H1 (cell line): Measurements from ENCODE around the gene PEX14. TPM values are rescaled to one million over a fixed set of nuclear protein-coding genes. Genes with fewer than 3 reads are reported as not detected.

ENCODE experiments used
- BCL11A ChIP-seq, 2 experiments: IDR thresholded peaks; one replicate each; pipeline ENCODE4 v1.6.1; 2011; ENCODE audit warnings: low read depth in 2 of 2, low read length in 2 of 2, mild to moderate bottlenecking in 2 of 2
- RFX5 ChIP-seq: IDR thresholded peaks from 2 replicates; pipeline ENCODE4 v1.6.1; 2011; ENCODE audit warnings: low read depth, low read length, improper control_type of control experiment, borderline replicate concordance
- polyA plus RNA-seq, 7 experiments: library from polyadenylated mRNA; depleted of rRNA in 3 of 7; stranded (reverse) in 5 of 7; unstranded in 2 of 7; fragments of >200 nt in 5 of 7; fragments of 200-250 nt in 2 of 7; gene quantifications; 1 replicate in 5 of 7; 2 replicates in 1 of 7; 4 replicates in 1 of 7; pipeline versions ENCODE4 v1.2.1 to v1.2.3, GENCODE V29; 2011 to 2013; ENCODE audit warnings: missing spikeins in 2 of 7, mixed read lengths in 2 of 7
- total RNA-seq: library from RNA; stranded (reverse); fragmentation: NEBNext Ultra II Directional; extraction: Animal tissue kit (Norgen Biotek cat#: 25700); gene quantifications from 2 replicates; pipeline ENCODE4 v1.2.1, GENCODE V29; 2021

The PEX14 gene
- total and polyA plus RNA-seq, 2 of the 8 experiments (the other 6 are each of a cell fraction or from before 2014, with no cell fraction given): 13.0 to 19.8 TPM

DNA sequence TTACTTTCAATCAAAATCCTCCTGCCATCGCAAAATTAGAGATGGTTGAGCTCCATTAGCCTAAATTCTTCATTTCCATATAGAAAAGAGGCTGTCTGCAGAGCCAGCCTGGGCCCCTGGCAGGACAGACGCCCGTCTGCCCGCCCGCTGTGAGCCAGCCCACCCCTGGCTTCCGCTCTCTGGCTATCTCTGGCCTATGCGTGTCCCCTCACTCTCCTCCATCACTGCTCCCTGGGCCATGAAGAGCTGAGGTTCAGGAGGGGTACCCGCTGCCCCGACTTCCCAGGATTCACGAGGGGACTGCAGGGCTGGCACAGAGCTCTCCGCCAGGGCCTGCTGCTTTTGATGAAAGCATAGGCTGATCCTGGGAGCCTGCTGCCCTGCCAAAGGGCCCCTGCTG is 204.1 kb downstream of the PEX14 start (continued):
- TF ChIP-seq BCL11A (IDR thresholded peaks at IDR 0.05; ENCODE audit: low read depth in 2 of 2, low read length in 2 of 2): no peak
- TF ChIP-seq RFX5: no peak
- TF ChIP-seq, all 59 proteins: peak for 0
